Measurements from ENCODE around the gene PTPRM. TPM values are rescaled to one million over a fixed set of nuclear protein-coding genes. Genes with fewer than 3 reads are reported as not detected.

The PTPRM gene
- total RNA-seq, 1 experiment from 2014 or later: 45.6 TPM

DNA sequence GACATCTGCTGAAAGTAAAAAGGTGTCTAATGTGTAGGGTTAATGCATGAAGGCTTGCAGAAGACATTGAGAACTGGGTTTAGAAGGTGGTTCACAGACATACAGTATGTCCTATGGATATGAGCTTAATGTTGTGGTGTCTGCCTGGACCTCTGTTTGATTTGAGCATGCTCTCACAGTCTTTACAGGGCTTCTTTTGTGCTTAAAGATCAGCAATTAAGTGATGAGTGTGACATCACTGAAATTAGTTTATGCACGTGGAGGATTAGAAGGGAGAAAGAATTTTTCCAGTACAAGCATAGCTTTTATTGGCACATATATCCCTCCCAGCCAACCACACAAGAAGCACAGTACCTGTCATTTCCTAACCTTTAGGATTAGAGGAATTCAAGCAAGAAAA, 674.6 kb downstream of the PTPRM start:
- no peaks in the 10 kb centered on the region for H3F3A ChIP-seq (ENCODE audit: low read length, unreplicated experiment)
- H3K4me3 ChIP-seq (ENCODE audit: low read length): no peak overlapping the region
- no peaks in the 10 kb centered on the region for H3K9me3 ChIP-seq (ENCODE audit: low read length)
- no peak overlapping the region for H3K9ac ChIP-seq (ENCODE audit: low read length)
- H3K36me3 ChIP-seq (ENCODE audit: low read depth, low read length): no peaks in the 10 kb centered on the region
- H3K27ac ChIP-seq (ENCODE audit: low read length): no peak overlapping the region
- DNase-seq (no peak), ATAC-seq (no peak)
- ChIA-PET CTCF (no interaction called here), POLR2A (ENCODE audit: unreplicated experiment) (no interaction called here)
- intact Hi-C loops (cut with micrococcal nuclease): no loop called here
- no peaks in the 10 kb centered on the region for H3K4me1 ChIP-seq (ENCODE audit: insufficient read depth, low read length)
- H3K79me2 ChIP-seq (ENCODE audit: low read length): no peaks in the 10 kb centered on the region
- no peaks in the 10 kb centered on the region for H3K27me3 ChIP-seq (ENCODE audit: low read length)
- H3K4me2 ChIP-seq (ENCODE audit: low read length): no peak overlapping the region
- no peaks in the 10 kb centered on the region for H3K9me2 ChIP-seq (replicated peaks; ENCODE audit: low read length)
- H2AFZ ChIP-seq (ENCODE audit: low read length): no peak overlapping the region
- TF ChIP-seq, protein P1, sequence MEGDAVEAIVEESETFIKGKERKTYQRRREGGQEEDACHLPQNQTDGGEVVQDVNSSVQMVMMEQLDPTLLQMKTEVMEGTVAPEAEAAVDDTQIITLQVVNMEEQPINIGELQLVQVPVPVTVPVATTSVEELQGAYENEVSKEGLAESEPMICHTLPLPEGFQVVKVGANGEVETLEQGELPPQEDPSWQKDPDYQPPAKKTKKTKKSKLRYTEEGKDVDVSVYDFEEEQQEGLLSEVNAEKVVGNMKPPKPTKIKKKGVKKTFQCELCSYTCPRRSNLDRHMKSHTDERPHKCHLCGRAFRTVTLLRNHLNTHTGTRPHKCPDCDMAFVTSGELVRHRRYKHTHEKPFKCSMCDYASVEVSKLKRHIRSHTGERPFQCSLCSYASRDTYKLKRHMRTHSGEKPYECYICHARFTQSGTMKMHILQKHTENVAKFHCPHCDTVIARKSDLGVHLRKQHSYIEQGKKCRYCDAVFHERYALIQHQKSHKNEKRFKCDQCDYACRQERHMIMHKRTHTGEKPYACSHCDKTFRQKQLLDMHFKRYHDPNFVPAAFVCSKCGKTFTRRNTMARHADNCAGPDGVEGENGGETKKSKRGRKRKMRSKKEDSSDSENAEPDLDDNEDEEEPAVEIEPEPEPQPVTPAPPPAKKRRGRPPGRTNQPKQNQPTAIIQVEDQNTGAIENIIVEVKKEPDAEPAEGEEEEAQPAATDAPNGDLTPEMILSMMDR (conservative IDR thresholded peaks at IDR 0.05; ENCODE audit: low read depth, low read length): no peak
- TF ChIP-seq EZH2phosphoT487 (IDR thresholded peaks at IDR 0.05; ENCODE audit: borderline replicate concordance, low read length) (no peak), EZH2 (IDR thresholded peaks at IDR 0.05; ENCODE audit: low read length, unreplicated experiment) (no peak)
- no TSS peak for BruUV-seq (replicated peaks)
- no peaks in the 10 kb centered on the region for H4K20me1 ChIP-seq (ENCODE audit: low read length)

DNA sequence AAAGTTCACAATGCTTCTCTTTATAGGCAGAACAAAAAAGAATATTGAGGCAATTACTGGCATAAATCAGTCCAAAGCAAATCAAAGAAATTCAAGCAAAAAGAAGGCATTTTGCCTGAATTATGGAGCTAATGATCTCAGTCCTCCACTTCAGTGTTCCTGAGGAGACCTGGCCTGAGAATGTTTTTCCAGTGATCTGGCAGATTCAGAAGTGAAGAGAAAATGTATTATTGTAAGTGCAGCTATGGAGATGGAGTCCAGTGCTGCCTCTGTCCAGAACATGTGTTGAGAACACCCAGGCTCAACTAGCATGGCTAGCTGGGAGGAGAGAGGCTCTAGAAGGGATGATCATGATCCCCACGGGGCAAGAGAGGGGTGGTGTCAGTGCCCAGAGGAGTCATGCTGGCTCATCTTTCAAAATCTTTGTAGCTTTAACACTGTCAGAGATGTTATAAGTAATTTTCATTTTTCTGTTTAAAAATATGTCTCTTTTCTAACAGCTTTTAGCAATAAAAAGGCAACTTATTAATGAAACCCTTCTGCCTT, 675.1 kb downstream of the PTPRM start:
- no peak overlapping the region for H3K27ac ChIP-seq (ENCODE audit: low read length)
- no peaks in the 10 kb centered on the region for H3F3A ChIP-seq (ENCODE audit: low read length, unreplicated experiment)
- no peaks in the 10 kb centered on the region for H3K4me1 ChIP-seq (ENCODE audit: insufficient read depth, low read length)
- no peak overlapping the region for H2AFZ ChIP-seq (ENCODE audit: low read length)
- no peak overlapping the region for H3K9ac ChIP-seq (ENCODE audit: low read length)
- H3K36me3 ChIP-seq (ENCODE audit: low read depth, low read length): no peaks in the 10 kb centered on the region
- ChIA-PET CTCF (no interaction called here), POLR2A (ENCODE audit: unreplicated experiment) (no interaction called here)
- TF ChIP-seq, protein P1 (conservative IDR thresholded peaks at IDR 0.05; ENCODE audit: low read depth, low read length): no peak
- TF ChIP-seq EZH2phosphoT487 (IDR thresholded peaks at IDR 0.05; ENCODE audit: borderline replicate concordance, low read length): no peak
- no peak for TF ChIP-seq EZH2 (IDR thresholded peaks at IDR 0.05; ENCODE audit: low read length, unreplicated experiment)
- H3K9me3 ChIP-seq (ENCODE audit: low read length): no peaks in the 10 kb centered on the region
- H4K20me1 ChIP-seq (ENCODE audit: low read length): no peaks in the 10 kb centered on the region
- no peak overlapping the region for H3K4me3 ChIP-seq (ENCODE audit: low read length)
- no peaks in the 10 kb centered on the region for H3K9me2 ChIP-seq (replicated peaks; ENCODE audit: low read length)
- ATAC-seq (no peak), DNase-seq (no peak)
- H3K79me2 ChIP-seq (ENCODE audit: low read length): no peaks in the 10 kb centered on the region
- H3K4me2 ChIP-seq (ENCODE audit: low read length): no peak overlapping the region
- no TSS peak for BruUV-seq (replicated peaks)
- intact Hi-C loops (cut with micrococcal nuclease): no loop called here
- no peaks in the 10 kb centered on the region for H3K27me3 ChIP-seq (ENCODE audit: low read length)

DNA sequence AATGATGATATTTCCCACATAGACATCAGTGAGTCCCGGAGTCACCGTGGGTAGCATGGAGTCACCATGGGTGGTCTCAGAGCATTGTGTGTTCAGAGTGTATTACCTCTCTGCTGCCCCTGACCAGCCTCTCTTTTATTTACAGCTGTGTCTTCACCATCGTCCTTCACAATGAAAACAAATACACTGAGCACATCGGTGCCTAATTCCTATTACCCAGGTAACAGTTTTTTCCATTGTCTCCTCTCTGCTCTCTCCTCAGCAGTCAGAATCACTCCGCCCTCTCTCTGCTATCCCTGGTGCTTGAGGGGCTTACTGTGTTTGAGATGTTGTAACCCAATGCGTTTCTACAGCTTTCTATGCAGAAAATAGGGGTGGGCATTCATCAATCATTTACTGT, 680.6 kb downstream of the PTPRM start:
- no peak overlapping the region for H3K4me3 ChIP-seq (ENCODE audit: low read length)
- no peaks in the 10 kb centered on the region for H3K27me3 ChIP-seq (ENCODE audit: low read length)
- H4K20me1 ChIP-seq (ENCODE audit: low read length): no peaks in the 10 kb centered on the region
- ChIA-PET CTCF (no interaction called here), POLR2A (ENCODE audit: unreplicated experiment) (no interaction called here)
- no peak overlapping the region for H3K27ac ChIP-seq (ENCODE audit: low read length)
- DNase-seq (no peak), ATAC-seq (no peak)
- no TSS peak for BruUV-seq (replicated peaks)
- H3K9ac ChIP-seq (ENCODE audit: low read length): no peak overlapping the region
- H3K36me3 ChIP-seq (ENCODE audit: low read depth, low read length): no peaks in the 10 kb centered on the region
- intact Hi-C loops (cut with micrococcal nuclease): no loop called here
- H2AFZ ChIP-seq (ENCODE audit: low read length): no peak overlapping the region
- no peaks in the 10 kb centered on the region for H3F3A ChIP-seq (ENCODE audit: low read length, unreplicated experiment)
- no peaks in the 10 kb centered on the region for H3K79me2 ChIP-seq (ENCODE audit: low read length)
- H3K9me2 ChIP-seq (replicated peaks; ENCODE audit: low read length): no peaks in the 10 kb centered on the region
- no peak for TF ChIP-seq EZH2 (IDR thresholded peaks at IDR 0.05; ENCODE audit: low read length, unreplicated experiment)
- TF ChIP-seq, protein P1 (conservative IDR thresholded peaks at IDR 0.05; ENCODE audit: low read depth, low read length): no peak
- TF ChIP-seq EZH2phosphoT487 (IDR thresholded peaks at IDR 0.05; ENCODE audit: borderline replicate concordance, low read length): no peak
- H3K4me2 ChIP-seq (ENCODE audit: low read length): no peak overlapping the region
- no peaks in the 10 kb centered on the region for H3K4me1 ChIP-seq (ENCODE audit: insufficient read depth, low read length)
- no peaks in the 10 kb centered on the region for H3K9me3 ChIP-seq (ENCODE audit: low read length)
